MG63 (cell line): ENCODE results near the gene HHIPL1. TPM values are rescaled to one million over a fixed set of nuclear protein-coding genes. Genes with fewer than 3 reads are reported as not detected.
A peak's percentile ranks its signal among the peaks of the same experiment; 100 is the strongest.

Experiments used
- DNase-seq: peaks from one replicate; pipeline ENCODE4 v3.0.0-alpha.2; 2020
- H3K27me3 ChIP-seq: fragments of 250-450 bp; sonication (Bioruptor Pico); 2 replicates; pipeline ENCODE4 v1.5.1; 2020; ENCODE audit warnings: mild to moderate bottlenecking, moderate library complexity
- H3K36me3 ChIP-seq: fragments of 250-450 bp; sonication (Bioruptor Pico); 2 replicates; pipeline ENCODE4 v1.5.1; 2020; ENCODE audit warnings: mild to moderate bottlenecking, moderate library complexity
- H3K4me3 ChIP-seq: fragments of 250-450 bp; sonication (Bioruptor Pico); 2 replicates; pipeline ENCODE4 v1.5.1; 2020; ENCODE audit warnings: mild to moderate bottlenecking, moderate library complexity
- H3K9me3 ChIP-seq: fragments of 250-450 bp; sonication (Bioruptor Pico); 2 replicates; pipeline ENCODE4 v1.5.1; 2020; ENCODE audit warnings: mild to moderate bottlenecking, moderate library complexity
- total RNA-seq: library from RNA; depleted of rRNA; stranded (reverse); fragments of >200 nt; shearing (Covaris generic); gene quantifications from 2 replicates; pipeline ENCODE4 v1.2.3, GENCODE V29; 2014; ENCODE audit warnings: low replicate concordance

Gene HHIPL1
- total RNA-seq, 1 experiment from 2014 or later = not detected

GRCh38 chr14:99675382-99675835 is 30.5 kb downstream of the HHIPL1 start:
- DNase-seq = no peak
- no peak overlapping the region for H3K4me3 ChIP-seq
- H3K9me3 ChIP-seq = no peaks in the 10 kb centered on the region
- no peaks in the 10 kb centered on the region for H3K27me3 ChIP-seq
- no peaks in the 10 kb centered on the region for H3K36me3 ChIP-seq

DNA sequence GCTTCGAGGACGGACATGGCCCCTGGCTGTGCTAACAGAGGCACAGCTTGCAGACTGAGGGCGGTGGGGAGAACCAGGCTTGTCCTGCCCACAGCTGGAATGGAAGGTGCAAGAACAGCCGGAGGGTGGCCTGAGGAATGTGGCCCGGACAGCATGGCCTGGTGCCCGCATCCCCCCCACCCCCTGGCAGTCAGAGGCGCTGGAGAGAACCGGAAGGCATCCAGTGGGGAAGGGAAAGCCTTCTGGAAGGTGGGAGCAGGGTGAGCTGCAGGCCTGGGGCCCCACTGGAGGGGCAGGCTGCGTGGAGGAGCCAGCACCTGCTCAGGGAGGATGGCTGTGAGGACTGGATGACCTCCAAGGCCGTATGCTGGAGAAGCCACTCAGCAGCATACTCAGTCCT is 31.0 kb downstream of the HHIPL1 start:
- no peaks in the 10 kb centered on the region for H3K36me3 ChIP-seq
- no peak overlapping the region for H3K4me3 ChIP-seq
- H3K27me3 ChIP-seq = no peaks in the 10 kb centered on the region
- no peaks in the 10 kb centered on the region for H3K9me3 ChIP-seq
- no peak for DNase-seq

GRCh38 chr14:99676657-99677056 is 31.7 kb downstream of the HHIPL1 start:
- no peak overlapping the region for H3K4me3 ChIP-seq
- H3K27me3 ChIP-seq = no peaks in the 10 kb centered on the region
- DNase-seq = peak; percentile 33
- H3K36me3 ChIP-seq = no peaks in the 10 kb centered on the region
- H3K9me3 ChIP-seq = no peaks in the 10 kb centered on the region

DNA sequence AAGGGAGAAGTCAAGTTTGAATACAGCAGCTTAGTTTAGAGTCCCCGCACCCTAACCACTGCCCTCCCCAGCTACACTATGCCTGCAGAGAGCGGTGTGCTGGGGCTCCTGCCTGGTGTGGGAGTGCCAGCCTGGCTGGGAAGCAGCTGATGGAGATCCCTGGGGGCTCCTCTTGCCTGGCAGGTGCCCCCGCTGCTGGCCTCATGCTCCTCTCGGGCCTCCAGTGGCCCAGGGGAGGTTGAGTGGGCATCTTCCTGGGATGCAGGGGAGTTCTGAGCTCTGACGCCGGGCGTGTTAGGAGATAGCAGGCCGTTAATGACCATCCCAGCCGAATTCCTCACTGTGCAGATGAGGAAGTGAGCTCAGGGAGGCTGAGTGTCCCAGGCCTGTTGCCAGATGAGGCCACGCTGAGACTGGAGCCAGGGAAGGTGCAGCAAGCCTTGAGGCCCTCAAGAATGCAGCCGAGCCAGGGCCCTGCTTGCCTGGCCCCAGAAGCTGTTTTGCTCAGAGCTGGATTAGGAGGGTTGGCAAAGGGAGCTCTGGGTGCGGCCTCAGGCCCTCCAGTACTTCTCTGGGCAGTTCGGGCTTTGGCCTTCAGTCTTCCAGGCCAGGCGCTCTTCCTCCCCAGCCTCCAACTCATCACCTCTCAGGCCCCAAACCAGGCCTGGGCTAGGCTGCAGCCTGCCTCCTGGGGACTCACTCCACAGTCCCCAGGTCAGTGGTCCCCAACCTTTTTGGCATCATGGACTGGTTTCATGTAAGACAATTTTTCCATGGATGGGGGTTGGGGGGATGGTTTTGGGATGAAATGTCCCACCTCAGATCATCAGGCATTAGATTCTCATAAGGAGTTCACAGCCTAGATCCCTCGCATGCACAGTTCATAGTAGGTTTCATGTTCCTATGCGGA is 32.6 kb downstream of the HHIPL1 start:
- DNase-seq = peak; percentile 58
- H3K9me3 ChIP-seq = no peaks in the 10 kb centered on the region
- H3K27me3 ChIP-seq = no peaks in the 10 kb centered on the region
- H3K36me3 ChIP-seq = no peaks in the 10 kb centered on the region
- H3K4me3 ChIP-seq = no peak overlapping the region

DNA sequence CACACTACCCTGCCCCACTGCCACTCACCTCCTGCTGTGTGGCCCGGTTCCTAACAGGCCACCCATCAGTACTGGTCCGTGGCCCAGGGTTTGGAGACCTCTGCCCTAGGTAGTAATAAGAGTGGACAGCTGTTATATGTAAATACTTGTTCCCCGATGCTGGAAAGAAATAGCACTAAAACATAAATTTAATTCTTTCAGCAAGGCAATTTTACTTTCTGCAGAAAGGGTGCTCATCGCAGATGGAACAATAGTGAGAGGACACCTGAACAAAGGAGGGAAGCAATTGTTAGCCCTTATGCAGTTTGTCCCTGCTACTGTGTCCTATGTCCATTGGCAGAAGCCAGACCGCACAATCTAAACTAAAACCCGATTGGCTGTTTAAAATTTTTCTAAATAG is 33.3 kb downstream of the HHIPL1 start:
- H3K36me3 ChIP-seq = no peaks in the 10 kb centered on the region
- H3K27me3 ChIP-seq = no peaks in the 10 kb centered on the region
- no peak for DNase-seq
- H3K4me3 ChIP-seq = no peak overlapping the region
- H3K9me3 ChIP-seq = no peaks in the 10 kb centered on the region

DNA sequence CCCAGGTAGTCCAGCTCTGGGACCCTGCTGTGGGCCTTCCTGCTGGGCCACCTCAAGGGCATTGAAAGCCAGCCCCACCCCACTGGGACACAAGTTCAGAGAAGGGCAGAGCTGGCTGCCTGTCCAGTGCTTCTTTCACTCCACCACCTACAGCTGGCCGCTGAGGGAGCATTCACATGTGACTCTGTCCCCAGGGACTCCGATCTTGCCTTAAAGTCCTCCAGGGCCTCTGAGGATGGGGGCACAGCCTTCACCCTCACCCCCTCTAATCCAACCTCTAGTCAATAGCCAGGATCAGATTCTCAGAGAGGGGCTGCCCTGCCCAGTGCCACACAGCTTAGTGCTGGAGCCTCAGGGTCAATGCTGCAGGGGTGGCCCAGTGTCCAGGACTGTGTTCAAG is 34.2 kb downstream of the HHIPL1 start:
- Histone ChIP-seq H3K36me3 (no peaks in the 10 kb centered on the region), H3K27me3 (no peaks in the 10 kb centered on the region), H3K9me3 (no peaks in the 10 kb centered on the region), H3K4me3 (no peak overlapping the region)
- DNase-seq = no peak

DNA sequence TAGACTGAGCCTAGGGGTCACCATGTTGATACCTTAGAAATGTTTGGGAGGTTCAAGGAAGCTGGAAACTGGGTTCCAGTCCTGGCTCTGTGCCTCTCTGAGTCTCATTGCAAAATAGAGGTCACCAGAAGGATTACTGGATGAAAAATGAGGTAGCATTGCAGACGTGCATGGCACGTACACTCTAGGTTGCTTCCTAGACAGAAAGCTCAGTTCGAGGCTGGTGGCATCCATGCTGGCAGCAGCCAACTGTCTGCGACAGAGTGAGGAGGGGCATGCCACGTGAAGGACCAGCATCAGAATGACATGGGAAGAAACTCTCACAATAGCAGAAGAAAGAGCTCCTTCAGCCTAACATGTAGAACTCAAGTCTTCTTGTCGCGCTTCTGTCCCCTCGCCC is 34.6 kb downstream of the HHIPL1 start:
- Histone ChIP-seq H3K4me3 (no peak overlapping the region), H3K36me3 (no peaks in the 10 kb centered on the region), H3K9me3 (no peaks in the 10 kb centered on the region), H3K27me3 (no peaks in the 10 kb centered on the region)
- no peak for DNase-seq

DNA sequence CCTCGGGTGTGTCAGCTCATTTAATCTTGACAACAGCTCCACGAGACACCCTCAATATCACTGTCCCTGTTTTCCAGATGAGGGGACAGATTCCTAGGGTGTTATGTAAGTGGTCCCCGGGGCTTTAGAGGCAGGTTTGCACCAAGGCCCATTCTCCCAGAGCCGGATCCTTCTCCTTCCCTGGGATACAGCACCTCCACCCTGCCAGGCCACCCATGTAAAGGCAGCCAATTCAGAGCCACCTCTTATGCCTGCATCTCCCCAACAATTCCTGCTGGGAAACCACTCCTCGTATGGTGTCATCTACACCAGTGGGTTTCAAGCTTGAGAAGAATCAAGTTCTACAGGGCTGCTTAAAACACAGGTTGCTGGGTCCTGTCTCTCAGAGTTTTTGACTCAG is 35.1 kb downstream of the HHIPL1 start:
- Histone ChIP-seq H3K9me3 (no peaks in the 10 kb centered on the region), H3K27me3 (no peaks in the 10 kb centered on the region), H3K36me3 (no peaks in the 10 kb centered on the region), H3K4me3 (no peak overlapping the region)
- DNase-seq = no peak

GRCh38 chr14:99681101-99681831 is 36.3 kb downstream of the HHIPL1 start:
- no peaks in the 10 kb centered on the region for H3K36me3 ChIP-seq
- no peak for DNase-seq
- H3K4me3 ChIP-seq = no peak overlapping the region
- H3K9me3 ChIP-seq = no peaks in the 10 kb centered on the region
- H3K27me3 ChIP-seq = no peaks in the 10 kb centered on the region

- DNase-seq = no peak
- H3K36me3 ChIP-seq = no peaks in the 10 kb centered on the region
- no peaks in the 10 kb centered on the region for H3K27me3 ChIP-seq
- H3K9me3 ChIP-seq = no peaks in the 10 kb centered on the region
- no peak overlapping the region for H3K4me3 ChIP-seq
Observed at GRCh38 chr14:99681832-99682148, 36.9 kb downstream of the HHIPL1 start.

DNA sequence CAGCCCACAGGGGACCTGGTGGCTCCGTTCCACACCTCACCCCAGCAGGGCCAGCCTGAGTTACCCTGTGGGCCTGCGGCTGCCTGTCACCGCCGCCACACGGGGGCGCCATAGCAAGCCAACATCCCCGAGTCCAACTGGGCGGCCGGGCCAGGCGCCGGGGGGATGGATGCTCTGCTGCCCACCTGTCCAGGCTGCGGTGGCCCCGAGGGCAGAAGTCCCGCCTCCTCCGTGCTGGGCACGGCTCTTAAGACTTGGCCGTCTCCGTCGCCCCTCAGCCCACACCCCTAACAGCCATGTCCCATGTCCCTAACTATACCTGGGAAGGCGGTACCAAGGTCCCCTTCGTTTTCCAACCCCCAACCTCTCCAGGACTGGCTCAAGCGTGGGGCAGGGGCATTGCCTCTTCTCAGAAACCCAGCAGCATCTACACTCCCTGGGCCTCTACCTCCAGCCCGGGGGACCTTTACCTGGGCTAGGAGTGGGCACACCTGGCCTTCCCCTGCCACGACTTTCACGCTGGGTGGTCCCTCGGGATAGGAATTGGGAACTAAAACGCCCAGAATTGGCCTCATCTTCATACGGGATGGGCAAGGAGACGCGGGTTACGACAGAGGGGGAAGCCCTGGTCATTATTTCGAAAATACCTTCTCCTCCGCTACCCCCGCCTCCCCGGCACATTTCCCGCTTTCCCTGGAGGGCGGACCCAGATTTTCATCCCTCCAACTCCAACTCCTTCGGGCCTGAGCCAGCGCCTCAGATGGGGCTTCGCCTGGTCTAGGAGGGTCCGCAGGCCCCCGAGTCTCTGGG is 38.1 kb downstream of the HHIPL1 start:
- no peaks in the 10 kb centered on the region for H3K36me3 ChIP-seq
- peak; percentile 65 for DNase-seq
- peak overlapping the region; percentile 80 for H3K4me3 ChIP-seq
- H3K27me3 ChIP-seq = no peaks in the 10 kb centered on the region
- H3K9me3 ChIP-seq = no peaks in the 10 kb centered on the region

- Histone ChIP-seq H3K4me3 (peak within 1 kb of the TSS; percentile 80), H3K27me3 (no peaks in the 10 kb centered on the region), H3K36me3 (no peaks in the 10 kb centered on the region), H3K9me3 (no peaks in the 10 kb centered on the region)
- DNase-seq = peak; percentile 97
Observed at GRCh38 chr14:99683619-99684409, 38.9 kb downstream of the HHIPL1 start, which contains the start of gene CYP46A1. CYP46A1 (plus strand) TSS chr14:99684298; CDS start chr14:99684418, 120 bp downstream.

GRCh38 chr14:99684410-99684934 is 39.5 kb downstream of the HHIPL1 start:
- DNase-seq = no peak
- H3K36me3 ChIP-seq = no peaks in the 10 kb centered on the region
- H3K27me3 ChIP-seq = no peaks in the 10 kb centered on the region
- H3K4me3 ChIP-seq = peak overlapping the region; percentile 39
- no peaks in the 10 kb centered on the region for H3K9me3 ChIP-seq

GRCh38 chr14:99685151-99685591 is 40.2 kb downstream of the HHIPL1 start:
- DNase-seq = no peak
- no peaks in the 10 kb centered on the region for H3K36me3 ChIP-seq
- no peak overlapping the region for H3K4me3 ChIP-seq
- no peaks in the 10 kb centered on the region for H3K9me3 ChIP-seq
- no peaks in the 10 kb centered on the region for H3K27me3 ChIP-seq

DNA sequence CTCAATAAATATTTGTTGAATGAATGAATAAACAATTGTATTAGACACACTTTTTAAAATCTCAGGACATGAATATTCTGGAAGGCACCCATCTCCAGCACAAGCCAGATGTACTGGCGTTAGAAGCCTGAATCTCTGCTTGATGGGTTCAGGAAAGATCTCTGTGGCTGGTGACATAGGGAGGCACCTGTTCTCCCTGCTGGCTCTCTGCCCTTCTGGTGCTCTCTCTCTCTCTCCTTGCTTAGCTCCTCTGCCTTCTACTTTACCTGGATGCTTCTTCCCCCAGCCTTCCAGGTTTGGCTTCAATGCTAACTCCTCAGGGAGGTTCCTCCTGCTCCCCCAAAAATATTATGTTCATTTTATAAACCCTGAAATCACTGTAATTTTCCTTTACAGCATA is 40.7 kb downstream of the HHIPL1 start:
- DNase-seq = no peak
- Histone ChIP-seq H3K36me3 (no peaks in the 10 kb centered on the region), H3K4me3 (no peak overlapping the region), H3K27me3 (no peaks in the 10 kb centered on the region), H3K9me3 (no peaks in the 10 kb centered on the region)
